T follicular helper cell (primary cell): Measurements from ENCODE around the gene CCDC134.
"Not testable (repeated sequence)": the region's sequence is repeated elsewhere in the genome, so short reads cannot be mapped to it uniquely, and the experiment has no call there.

ENCODE experiments used
- DNase-seq: peaks from one replicate; pipeline ENCODE4 v3.0.0-alpha.2; 2020; ENCODE audit warnings: low read depth

Gene CCDC134

GRCh38 chr22:41822317-41823057, 22.0 kb downstream of the CCDC134 start:
- peak; percentile 6 for DNase-seq

- no peak for DNase-seq
Observed at GRCh38 chr22:41823797-41824196, 23.3 kb downstream of the CCDC134 start.

DNA sequence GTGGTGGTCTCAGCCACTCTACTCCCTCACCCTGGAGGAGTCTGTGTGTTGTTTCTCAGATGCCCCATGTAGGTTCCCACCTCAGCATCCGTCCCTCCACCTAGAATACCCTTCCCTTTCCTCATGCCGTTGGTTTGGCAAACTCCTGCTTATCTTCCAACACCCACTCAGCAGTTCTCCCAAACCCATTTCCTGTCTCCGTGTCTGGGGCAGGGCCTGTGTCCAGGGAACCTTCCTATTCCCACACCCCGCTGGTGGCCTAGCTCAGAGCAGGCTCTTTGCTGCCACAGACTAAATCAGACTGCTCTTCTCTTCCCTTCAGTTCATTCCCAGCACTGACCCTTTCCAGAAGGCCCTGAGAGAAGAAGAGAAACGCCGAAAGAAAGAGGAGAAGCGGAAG, 24.9 kb downstream of the CCDC134 start:
- DNase-seq, result no peak

DNA sequence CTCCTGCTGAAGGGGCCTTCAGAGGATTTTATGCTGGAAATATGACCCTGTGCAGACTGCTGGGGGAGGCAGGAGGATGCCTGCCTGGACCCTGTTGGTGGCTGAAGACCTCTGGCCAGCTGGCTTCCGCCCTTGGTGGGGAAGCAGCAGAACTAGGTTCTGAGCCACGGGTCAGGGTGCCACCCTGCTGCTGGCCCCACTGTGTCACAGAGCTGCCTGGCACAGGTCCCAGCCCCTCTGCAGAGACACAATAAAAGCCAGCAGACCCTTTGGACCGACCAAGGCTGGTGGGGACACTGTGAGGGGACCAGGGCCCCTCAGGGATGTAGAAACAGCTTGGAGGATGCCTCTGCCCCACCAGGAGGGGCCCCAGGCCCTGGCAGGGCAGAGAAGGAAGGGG, 25.5 kb downstream of the CCDC134 start:
- no peak for DNase-seq

GRCh38 chr22:41826430-41827383, 26.2 kb downstream of the CCDC134 start:
- DNase-seq, result no peak

DNA sequence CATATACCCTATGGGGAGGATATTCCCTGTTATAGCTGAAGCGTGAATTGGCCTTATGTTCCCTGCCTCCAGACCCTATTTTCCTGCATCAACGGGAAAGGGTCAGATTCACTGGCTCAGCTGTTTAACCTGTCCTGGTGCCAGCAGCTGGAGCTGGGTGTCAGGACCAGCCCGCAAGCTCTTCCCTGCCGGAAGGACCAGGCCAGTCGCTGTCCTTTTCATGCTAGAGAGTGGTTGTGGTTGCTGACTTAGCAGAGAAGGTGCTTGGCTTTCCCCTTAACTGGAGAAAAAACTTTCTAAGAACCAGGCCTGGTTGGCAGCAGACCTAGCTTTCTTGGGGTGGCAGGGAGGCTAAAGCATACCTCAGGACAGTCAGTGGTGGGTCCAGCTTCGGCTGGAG, 27.2 kb downstream of the CCDC134 start:
- no peak for DNase-seq

GRCh38 chr22:41828516-41828915, 28.0 kb downstream of the CCDC134 start:
- DNase-seq, result no peak

DNA sequence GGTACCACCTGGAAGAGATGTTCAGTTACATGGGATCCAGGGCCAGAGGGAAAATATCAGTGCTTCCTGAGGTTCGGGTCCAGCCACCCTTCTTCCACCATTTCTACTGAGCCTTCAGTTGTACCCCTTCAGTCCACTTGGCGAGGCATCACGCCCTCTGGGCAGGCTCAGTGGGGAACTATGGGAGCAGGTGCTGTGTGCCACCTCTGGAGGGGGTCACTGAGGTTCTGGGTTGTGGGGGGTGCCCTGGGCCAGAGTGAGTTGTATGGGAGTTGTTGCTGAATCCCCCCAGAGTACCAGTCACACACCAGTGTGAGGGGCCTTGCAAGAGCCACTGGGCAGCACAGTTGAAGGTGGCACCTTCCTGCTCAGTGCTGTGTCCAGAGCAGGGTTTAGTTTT, 29.7 kb downstream of the CCDC134 start:
- no peak for DNase-seq

GRCh38 chr22:41831383-41831782, 30.9 kb downstream of the CCDC134 start:
- DNase-seq, result no peak

- DNase-seq, result no peak
Observed at GRCh38 chr22:41831828-41832552, 31.5 kb downstream of the CCDC134 start.

DNA sequence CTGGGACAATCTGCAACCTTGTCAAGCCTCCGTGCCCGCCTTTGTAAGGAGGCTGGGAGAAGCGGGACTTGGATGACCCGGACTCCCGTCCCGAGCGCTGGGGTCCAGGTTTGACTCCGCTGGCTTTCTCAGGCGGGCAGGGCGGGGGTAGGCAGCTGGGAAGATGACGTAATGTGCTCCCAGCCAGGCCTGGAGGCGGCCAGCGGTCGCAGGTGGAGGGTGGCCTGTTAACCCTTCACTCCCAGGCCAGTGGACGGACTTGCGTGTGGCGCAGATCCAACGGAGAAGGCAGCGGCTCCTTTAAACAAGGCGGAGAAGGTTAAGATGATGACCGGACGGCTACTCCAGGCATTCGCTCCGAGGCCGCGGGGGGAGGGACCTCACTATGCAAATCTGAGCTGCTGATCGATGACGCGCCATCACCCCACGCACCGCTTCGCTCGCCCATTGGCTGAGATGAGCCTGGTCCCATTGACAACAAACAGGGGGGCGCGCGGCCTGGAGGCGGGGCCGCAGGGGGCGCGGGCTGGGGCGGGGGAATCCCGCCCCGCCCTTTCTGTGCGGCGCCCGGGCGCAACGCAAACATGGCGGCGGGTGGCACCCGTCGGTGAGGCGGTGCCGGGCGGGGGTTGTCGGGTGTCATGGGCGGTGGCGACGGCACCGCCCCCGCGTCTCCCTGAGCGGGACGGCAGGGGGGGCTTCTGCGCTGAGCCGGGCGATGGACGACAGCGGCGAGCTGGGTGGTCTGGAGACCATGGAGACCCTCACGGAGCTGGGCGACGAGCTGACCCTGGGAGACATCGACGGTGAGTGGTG, 32.3 kb downstream of the CCDC134 start, which contains the start of gene SREBF2:
Gene SREBF2, plus strand, starts transcription at position 553 of the 816 bp plus-strand sequence. Its CDS starts 166 bp downstream, at position 719.
- peak; percentile 99 for DNase-seq

DNA sequence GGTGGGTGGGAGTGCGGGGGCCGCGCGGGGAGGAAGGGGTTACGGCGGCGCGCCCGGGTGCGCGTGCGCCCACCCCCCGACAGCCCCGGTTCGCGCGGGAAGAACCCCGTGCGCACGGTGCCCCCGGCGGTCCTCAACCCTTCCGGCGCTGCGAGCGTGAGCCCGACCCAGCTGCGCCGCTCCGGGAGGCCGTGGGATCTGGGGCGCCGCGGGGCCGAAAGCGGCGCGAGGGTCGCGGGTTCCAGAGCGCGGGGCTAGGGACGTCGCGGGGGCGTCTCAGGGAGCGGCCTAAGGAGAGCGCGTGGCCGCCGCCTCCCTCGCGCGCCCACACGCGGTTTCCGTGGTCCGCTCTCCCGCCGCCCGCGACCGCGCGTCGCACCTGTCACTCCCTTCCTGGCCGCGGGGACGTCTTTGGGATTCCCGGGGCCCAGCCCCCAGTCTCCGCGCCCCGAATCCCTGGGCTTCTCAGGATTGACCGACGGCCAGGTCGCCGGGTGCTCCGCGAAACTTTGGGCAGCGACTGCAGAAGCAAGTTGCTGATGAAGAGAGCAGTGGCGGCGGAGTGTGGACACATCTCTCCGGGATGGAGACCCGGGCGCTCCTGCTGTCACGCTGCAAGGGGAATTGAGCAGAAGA, 33.0 kb downstream of the CCDC134 start:
- DNase-seq, result peak; percentile 24

DNA sequence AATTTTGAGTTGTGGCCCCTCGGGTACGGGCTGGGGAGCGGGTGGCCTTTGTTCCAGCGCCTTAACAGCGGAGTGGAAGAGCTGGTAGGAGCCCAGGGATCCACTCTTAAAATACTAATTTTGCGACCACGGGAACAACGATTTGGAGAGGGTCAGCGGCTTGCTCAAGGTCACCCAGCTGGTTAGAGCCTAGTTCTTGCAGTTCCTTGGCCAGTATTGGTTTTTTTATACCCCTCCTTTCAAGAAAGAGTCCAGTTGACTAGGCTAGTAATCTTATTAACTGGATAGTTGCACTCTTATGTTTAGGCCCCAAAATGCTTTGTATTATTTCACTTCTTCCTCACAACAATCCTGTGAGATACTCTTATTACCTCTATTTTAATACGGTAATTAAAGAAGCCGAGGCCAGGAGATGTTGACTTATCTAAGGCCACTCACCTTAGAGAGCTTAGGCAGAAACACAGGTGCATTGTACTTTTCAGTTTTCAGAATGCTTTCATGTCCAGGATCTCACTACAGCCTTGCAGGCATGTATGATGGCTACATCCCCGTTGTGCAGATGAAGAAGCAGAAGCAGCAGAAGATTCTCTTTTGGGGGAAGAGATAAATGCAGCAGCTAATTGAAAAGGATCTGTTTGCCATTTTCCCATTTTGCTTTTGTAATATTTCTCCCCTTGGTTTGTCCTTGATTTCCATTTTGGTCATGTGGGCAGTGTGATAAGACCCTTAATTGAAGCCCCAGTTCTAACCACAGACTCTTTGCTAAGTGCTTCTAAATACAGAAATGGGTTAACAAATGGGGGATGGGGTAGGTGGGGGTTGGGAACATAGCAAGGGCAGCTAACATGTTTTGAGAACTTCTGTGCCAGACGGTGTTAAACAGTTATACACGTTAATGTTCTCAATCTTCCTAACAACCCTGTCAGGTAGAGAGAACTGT, 33.8 kb downstream of the CCDC134 start:
- no peak for DNase-seq

- not testable (repeated sequence) for DNase-seq
Observed at GRCh38 chr22:41835462-41835861, 35.0 kb downstream of the CCDC134 start.

DNA sequence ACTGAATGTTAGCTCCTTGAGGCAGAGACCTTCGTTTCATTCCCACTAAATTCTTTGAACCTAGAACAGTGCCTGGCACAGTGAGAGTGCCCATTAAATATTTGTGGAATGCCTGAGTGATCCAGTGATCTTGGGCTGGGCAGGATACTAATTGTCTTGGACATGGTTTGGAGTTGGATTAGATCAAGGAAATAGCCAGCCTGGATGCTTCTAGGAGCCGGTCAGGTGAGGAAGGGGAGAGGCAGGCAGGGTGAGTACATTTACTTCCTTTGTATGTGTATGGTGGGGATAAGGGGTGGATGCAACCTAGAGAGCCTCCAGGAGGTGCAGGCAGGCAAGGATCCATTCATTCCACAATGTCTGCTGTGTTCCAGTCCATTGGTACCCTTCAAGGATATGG, 36.1 kb downstream of the CCDC134 start:
- no peak for DNase-seq

GRCh38 chr22:41838842-41839618, 38.6 kb downstream of the CCDC134 start:
- no peak for DNase-seq

DNA sequence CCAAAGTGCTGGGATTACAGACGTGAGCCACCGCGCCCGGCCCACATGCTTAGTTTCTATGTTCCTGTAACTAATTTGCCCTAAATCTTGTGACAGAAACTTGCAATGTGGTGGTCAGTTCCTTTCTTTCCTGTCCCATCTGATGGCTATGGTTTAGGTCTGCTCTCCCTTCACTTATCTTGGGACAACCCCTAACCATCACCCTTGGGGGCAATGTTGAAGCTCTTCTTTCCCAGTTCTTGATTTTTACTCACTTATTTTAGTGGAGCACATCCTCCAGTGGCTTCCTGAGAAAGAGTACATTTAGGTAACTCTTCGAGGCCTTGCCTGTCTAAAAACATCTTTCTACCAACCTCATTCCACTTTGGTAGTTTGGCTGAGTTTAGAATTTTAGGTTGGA, 39.7 kb downstream of the CCDC134 start:
- no peak for DNase-seq

DNA sequence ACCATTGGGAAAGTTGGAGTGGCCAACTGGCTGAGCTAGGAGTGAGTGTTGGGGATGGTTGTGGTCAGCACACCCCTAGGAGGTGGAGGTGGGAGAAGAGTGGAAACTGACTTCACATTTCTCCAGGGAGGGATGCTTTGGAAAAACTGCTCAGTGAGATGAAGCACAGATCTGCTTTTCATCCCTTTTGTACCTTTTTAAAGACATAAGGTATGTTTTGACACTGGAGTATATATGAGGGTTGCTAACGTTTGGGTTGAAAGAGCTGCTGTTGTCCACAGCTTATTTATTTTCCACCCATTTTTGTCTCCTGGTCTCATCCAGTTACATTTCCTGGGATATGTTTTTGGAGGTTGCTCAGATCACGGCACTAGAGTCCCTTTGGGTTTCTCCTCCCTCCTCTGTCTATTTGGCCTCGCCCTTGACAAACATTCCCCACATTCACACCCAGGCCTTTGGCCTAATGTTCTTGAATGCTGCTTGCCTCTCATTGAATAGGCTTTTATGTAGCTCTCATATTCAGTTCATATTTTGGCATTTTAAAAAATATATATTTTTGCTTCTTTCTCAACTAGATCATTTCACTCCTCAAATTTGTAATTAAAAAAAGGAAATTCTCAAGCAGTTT, 40.7 kb downstream of the CCDC134 start:
- DNase-seq, result no peak
